Calu3 (cell line): ENCODE measurements around the gene CACNG8. TPM values are rescaled to one million over a fixed set of nuclear protein-coding genes. Genes with fewer than 3 reads are reported as not detected.

Source experiments
- BruUV-seq: library from RNA; stranded (reverse); fragments of 400-500 nt; replicated peaks from 2 replicates; lab custom pipeline; 2021; lab: Mats Ljungman, UMichigan
- CTCF ChIA-PET: fragments of 300-600 bp; sonication (Branson Sonifier 250); formaldehyde crosslinking; loops from one replicate; lab custom pipeline; 2022; ENCODE audit warnings: antibody characterized with exemption; lab: Charles Lee
- DNase-seq: peaks from one replicate; pipeline ENCODE4 v3.0.0; 2022
- H3K27ac Mint-ChIP-seq: one replicate; pipeline ENCODE4 v1.8.0; 2022; ENCODE audit warnings: mixed read lengths; ENCODE audit not compliant: unreplicated experiment
- H3K27me3 Mint-ChIP-seq: one replicate; pipeline ENCODE4 v1.8.0; 2022; ENCODE audit warnings: mixed read lengths; ENCODE audit not compliant: unreplicated experiment
- H3K36me3 Mint-ChIP-seq: one replicate; pipeline ENCODE4 v1.8.0; 2022; ENCODE audit warnings: mild to moderate bottlenecking, moderate library complexity, mixed read lengths; ENCODE audit not compliant: insufficient read depth, unreplicated experiment
- H3K4me1 Mint-ChIP-seq: one replicate; pipeline ENCODE4 v1.8.0; 2022; ENCODE audit warnings: mild to moderate bottlenecking, low read depth, mixed read lengths; ENCODE audit not compliant: unreplicated experiment
- H3K4me3 Mint-ChIP-seq: one replicate; pipeline ENCODE4 v1.8.0; 2022; ENCODE audit warnings: mild to moderate bottlenecking, low read depth, moderate library complexity, mixed read lengths; ENCODE audit not compliant: unreplicated experiment
- H3K9me3 Mint-ChIP-seq: one replicate; pipeline ENCODE4 v1.8.0; 2022; ENCODE audit warnings: low read depth, mixed read lengths; ENCODE audit not compliant: unreplicated experiment
- CTCF ChIP-seq: fragments of 200-600 bp; IDR thresholded peaks from one replicate; pipeline ENCODE4 v1.8.0; 2022; ENCODE audit warnings: antibody characterized with exemption; ENCODE audit not compliant: unreplicated experiment
- intact Hi-C: fragments of 100-400 bp; cut with micrococcal nuclease; formaldehyde crosslinking; loops from one replicate; pipeline ENCODE4 v1.10.0; 2022; ENCODE audit not compliant: unreplicated experiment
- total RNA-seq: library from RNA; stranded (reverse); gene quantifications from 2 replicates; pipeline ENCODE4 v1.2.3, GENCODE V29; 2022

Gene CACNG8
- total RNA-seq, 1 experiment from 2014 or later: 19.0 TPM

GRCh38 chr19:53971673-53972072, 8.9 kb downstream of the CACNG8 start:
- BruUV-seq: no TSS peak
- CTCF ChIA-PET: interaction anchor here (0.7 kb wide), 1 partner anchor 9 kb away, joined by 4 read pairs; no protein-coding TSS in a partner anchor
- no peak overlapping the region for H3K27ac Mint-ChIP-seq
- intact Hi-C loops: no loop called here
- peaks cover 6% of the 10 kb centered on the region for H3K36me3 Mint-ChIP-seq
- no peaks in the 10 kb centered on the region for H3K4me1 Mint-ChIP-seq
- H3K9me3 Mint-ChIP-seq: no peaks in the 10 kb centered on the region
- no peak overlapping the region for H3K4me3 Mint-ChIP-seq
- no peak for TF ChIP-seq CTCF
- H3K27me3 Mint-ChIP-seq: peaks cover 12% of the 10 kb centered on the region
- no peak for DNase-seq

- Mint-ChIP-seq H3K9me3 (no peaks in the 10 kb centered on the region), H3K4me3 (no peak overlapping the region), H3K27ac (peak overlapping the region; percentile 35), H3K27me3 (no peaks in the 10 kb centered on the region), H3K36me3 (peaks cover 57% of the 10 kb centered on the region), H3K4me1 (peaks cover 31% of the 10 kb centered on the region)
- intact Hi-C loops: no loop called here
- TF ChIP-seq CTCF: no peak
- peak; percentile 72 for DNase-seq
- CTCF ChIA-PET: no interaction called here
- no TSS peak for BruUV-seq
Observed at GRCh38 chr19:53977429-53977990, 14.8 kb downstream of the CACNG8 start.

- CTCF ChIA-PET: no interaction called here
- Mint-ChIP-seq H3K9me3 (no peaks in the 10 kb centered on the region), H3K36me3 (peaks cover 57% of the 10 kb centered on the region), H3K27me3 (no peaks in the 10 kb centered on the region), H3K4me1 (peaks cover 31% of the 10 kb centered on the region), H3K4me3 (no peak overlapping the region), H3K27ac (peak overlapping the region; percentile 96)
- no peak for TF ChIP-seq CTCF
- no peak for DNase-seq
- TSS peak; percentile 47 for BruUV-seq
- intact Hi-C loops: no loop called here
Observed at GRCh38 chr19:53977991-53978731, 15.4 kb downstream of the CACNG8 start.

GRCh38 chr19:53978975-53979801, 16.5 kb downstream of the CACNG8 start:
- no peak for TF ChIP-seq CTCF
- H3K27me3 Mint-ChIP-seq: no peaks in the 10 kb centered on the region
- no peak for DNase-seq
- CTCF ChIA-PET: interaction anchor here (1.8 to 2.3 kb wide), 2 partner anchors 51 to 171 kb away, joined by 11 to 13 read pairs; no protein-coding TSS in a partner anchor
- no TSS peak for BruUV-seq
- H3K36me3 Mint-ChIP-seq: peaks cover 57% of the 10 kb centered on the region
- H3K27ac Mint-ChIP-seq: peak overlapping the region; percentile 96
- intact Hi-C loops: no loop called here
- no peaks in the 10 kb centered on the region for H3K9me3 Mint-ChIP-seq
- H3K4me3 Mint-ChIP-seq: no peak overlapping the region
- peaks cover 31% of the 10 kb centered on the region for H3K4me1 Mint-ChIP-seq
